Prostate gland (tissue), 2 donors: ENCODE results near the gene OGN.
"Not testable (repeated sequence)": the region's sequence is repeated elsewhere in the genome, so short reads cannot be mapped to it uniquely, and the experiment has no call there.

ENCODE experiments used
- POLR2A ChIP-seq: fragments of 450-650 bp; IDR thresholded peaks from one replicate; pipeline ENCODE4 v1.6.1; 2016; ENCODE audit warnings: antibody characterized with exemption, mild to moderate bottlenecking
- POLR2AphosphoS5 ChIP-seq: sonication (generic); formaldehyde crosslinking; IDR thresholded peaks from one replicate; pipeline ENCODE4 v1.6.1; 2017; ENCODE audit warnings: antibody characterized with exemption
- TF ChIP-seq, protein P1 (sequence below), 4 experiments: fragments of 200-600 bp in 2 of 4; fragments of 450-650 bp in 2 of 4; sonication (generic) in 2 of 4; IDR thresholded peaks; 1 replicate in 3 of 4; 2 replicates in 1 of 4; pipeline ENCODE4 v1.5.1; 2016 to 2019; ENCODE audit warnings: antibody characterized with exemption in 4 of 4, mild to moderate bottlenecking in 2 of 4, moderate library complexity in 2 of 4

DNA sequence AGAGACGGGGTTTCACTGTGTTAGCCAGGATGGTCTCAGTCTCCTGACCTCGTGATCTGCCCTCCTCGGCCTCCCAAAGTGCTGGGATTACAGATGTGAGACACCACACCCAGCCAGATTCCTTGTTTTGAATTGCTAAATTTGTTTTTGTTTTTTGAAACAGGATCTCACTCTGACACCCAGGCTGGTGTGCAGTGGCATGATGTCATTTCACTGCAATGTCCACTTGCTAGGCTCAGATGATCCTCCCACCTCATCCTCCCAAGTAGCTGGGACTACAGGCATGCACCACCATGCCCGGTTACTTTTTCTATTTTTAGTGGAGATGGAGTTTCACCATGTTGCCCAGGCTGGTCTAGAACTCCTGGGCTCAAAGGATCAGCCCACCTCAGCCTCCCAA lies 6.8 kb upstream of the OGN start:
- TF ChIP-seq, protein P1, sequence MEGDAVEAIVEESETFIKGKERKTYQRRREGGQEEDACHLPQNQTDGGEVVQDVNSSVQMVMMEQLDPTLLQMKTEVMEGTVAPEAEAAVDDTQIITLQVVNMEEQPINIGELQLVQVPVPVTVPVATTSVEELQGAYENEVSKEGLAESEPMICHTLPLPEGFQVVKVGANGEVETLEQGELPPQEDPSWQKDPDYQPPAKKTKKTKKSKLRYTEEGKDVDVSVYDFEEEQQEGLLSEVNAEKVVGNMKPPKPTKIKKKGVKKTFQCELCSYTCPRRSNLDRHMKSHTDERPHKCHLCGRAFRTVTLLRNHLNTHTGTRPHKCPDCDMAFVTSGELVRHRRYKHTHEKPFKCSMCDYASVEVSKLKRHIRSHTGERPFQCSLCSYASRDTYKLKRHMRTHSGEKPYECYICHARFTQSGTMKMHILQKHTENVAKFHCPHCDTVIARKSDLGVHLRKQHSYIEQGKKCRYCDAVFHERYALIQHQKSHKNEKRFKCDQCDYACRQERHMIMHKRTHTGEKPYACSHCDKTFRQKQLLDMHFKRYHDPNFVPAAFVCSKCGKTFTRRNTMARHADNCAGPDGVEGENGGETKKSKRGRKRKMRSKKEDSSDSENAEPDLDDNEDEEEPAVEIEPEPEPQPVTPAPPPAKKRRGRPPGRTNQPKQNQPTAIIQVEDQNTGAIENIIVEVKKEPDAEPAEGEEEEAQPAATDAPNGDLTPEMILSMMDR (IDR thresholded peaks at IDR 0.05) = not testable (repeated sequence)
- TF ChIP-seq POLR2AphosphoS5, POLR2A: not testable (repeated sequence)
